HG03103 (cell line): Measurements from ENCODE around the gene OBP2A.
"Not testable (repeated sequence)": the region's sequence is repeated elsewhere in the genome, so short reads cannot be mapped to it uniquely, and the experiment has no call there.

ENCODE experiments used
- ATAC-seq: cut with Tn5 transposase; IDR thresholded peaks from one replicate; pipeline ENCODE4 v1.9.1; 2021; ENCODE audit warnings: low read depth; ENCODE audit not compliant: unreplicated experiment

Gene OBP2A

DNA sequence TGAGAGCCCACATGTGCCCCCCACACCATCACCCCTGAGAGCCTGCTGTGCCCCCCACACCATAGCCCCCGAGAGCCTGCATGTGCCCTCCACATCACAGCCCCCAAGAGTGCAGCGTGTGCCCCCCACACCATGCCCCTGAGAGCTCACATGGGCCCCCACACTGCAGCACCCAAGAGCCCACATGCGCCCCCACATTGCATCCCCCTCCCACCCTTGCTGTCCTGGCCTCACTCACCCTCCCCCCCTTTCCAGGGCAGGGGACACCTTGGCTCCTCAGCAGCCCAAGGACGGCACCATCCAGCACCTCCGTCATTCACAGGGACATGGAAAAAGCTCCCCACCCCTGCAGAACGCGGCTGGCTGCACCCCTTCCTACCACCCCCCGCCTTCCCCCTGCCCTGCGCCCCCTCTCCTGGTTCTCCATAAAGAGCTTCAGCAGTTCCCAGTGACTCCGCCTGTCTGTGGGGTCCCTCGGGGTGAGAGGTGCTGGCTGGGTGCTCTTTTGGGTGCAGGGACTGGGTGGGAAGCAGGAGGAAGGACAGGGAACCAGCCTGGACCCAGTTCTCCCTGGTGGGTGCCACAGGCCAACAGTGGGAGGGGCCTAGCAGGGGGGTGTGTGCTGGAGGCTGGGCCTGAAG is 19.7 kb upstream of the OBP2A start:
- no peak for ATAC-seq

DNA sequence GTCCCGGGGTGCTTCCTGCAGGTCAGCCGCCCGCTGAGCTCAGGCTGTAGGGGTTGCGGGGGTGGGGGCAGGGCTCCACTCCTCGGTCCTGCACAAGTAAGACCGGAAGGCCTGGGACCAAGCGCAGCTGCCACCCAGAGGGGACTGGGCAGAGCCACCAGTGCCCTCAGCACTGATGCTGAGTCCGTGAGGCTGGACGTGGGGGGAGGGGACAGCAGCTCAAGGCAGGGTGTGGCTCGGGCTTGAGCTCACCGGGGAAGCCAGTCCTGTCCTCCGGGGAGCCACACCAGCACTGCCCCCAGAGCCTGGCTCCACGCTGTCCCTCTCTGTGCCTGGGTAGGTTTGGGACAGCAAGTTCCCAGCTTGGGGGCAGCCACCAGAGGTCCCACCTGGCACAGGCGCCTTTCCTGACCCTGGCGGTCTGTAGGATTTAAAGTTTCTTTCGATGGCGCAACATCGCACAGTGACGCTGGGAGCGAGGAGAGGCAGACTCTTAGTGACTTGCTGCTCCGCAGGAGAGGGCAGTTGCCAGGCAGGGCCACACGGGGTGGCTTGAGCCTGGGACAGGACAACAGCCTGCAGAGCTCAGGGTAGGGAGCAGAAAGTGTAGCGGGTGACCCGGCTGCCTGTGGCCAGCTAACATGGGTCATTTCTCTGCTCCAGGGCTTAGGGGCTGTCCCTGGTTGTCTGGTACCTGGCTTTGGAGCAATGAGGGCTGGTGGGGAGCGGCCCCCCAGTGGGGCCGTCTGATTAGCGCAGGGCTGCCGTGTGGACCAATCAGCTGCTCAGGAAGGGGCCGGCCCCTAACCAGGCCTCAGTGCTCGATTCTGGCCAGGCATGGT is 19.0 kb upstream of the OBP2A start:
- ATAC-seq, result no peak

GRCh38 chr9:135528842-135529435 is 17.0 kb upstream of the OBP2A start:
- not testable (repeated sequence) for ATAC-seq

DNA sequence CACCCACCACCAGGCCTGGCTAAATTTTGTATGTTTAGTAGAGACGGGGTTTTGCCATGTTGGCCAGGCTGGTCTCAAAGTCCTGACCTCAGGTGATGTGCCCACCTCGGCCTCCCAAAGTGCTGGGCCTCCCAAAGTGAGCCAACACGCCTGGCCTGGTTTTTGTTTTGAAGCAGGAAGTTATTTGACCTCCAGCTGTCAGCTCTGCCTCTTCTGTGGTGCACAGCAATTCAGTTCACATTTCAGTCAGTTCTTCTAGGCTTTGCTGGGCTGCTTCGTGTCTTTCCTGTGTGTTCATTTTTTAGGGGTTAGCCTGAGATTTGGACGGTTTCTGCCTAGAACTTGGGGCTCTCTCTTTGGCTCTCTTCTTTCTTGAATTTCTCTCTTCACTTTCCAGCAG is 15.8 kb upstream of the OBP2A start:
- ATAC-seq, result no peak

DNA sequence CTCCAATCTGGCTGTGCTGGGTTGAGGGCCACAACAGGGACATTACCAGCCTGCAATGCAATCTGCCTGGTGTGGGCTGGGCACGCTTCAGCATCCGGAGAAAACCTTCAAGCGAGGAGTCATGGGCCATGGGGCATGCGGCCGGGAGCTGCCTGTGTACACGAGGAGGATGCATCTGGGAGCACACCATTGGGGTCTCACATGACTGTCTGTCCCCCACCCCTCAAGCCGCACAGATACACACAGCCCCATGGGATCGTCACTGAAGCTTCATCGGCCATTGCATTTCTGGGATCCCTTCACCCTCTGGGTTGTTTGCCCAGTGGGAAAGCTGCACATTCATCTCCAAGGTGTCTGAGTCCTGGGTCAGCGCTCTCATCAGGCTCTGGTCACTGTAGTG is 14.8 kb upstream of the OBP2A start:
- ATAC-seq, result no peak

DNA sequence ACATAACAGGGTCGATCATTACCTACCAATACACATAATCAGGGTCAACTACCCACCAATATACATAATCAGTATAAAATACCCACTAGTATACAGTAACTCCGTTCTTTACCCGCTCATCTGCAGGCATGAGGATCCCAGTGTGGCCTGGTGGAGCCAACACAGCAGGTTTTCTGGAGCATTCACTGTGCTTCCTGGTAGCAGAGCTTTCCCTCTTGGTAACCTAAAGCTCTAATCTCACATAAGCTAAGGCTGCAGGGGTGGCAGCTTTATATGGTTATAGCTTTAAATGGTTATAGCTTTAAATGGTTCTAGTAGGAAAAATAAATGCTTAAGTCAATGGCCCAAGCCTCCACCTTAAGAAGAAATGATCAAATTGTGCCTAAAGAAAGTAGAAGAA is 12.8 kb upstream of the OBP2A start:
- no peak for ATAC-seq

GRCh38 chr9:135533674-135534073 is 12.3 kb upstream of the OBP2A start:
- no peak for ATAC-seq

- ATAC-seq, result not testable (repeated sequence)
These were observed 11.7 kb upstream of the OBP2A start for GRCh38 chr9:135534192-135534711.

- not testable (repeated sequence) for ATAC-seq
These were observed 11.1 kb upstream of the OBP2A start for GRCh38 chr9:135534826-135535225.

DNA sequence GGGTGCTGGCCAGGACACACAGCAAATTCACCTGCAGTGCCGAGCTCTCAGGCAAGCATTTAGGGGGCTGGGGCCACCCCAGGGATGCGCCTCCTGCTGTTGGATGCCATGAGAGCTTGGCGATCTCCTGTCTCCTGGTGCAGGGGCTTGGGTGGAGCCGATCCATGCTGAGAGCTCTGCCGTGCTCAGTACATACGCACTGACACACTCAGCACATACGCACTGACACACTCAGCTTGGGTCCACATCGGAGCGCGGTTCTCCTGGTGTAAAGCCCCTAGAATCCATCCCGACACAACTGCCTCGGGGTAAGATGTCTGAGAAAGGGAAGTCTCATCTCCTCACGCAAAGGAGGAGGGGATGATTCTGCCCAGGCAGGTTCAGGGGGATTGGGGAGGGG is 10.3 kb upstream of the OBP2A start:
- ATAC-seq, result not testable (repeated sequence)

GRCh38 chr9:135536216-135536615 is 9.7 kb upstream of the OBP2A start:
- no peak for ATAC-seq

- not testable (repeated sequence) for ATAC-seq
These were observed 2.5 kb upstream of the OBP2A start for GRCh38 chr9:135543262-135543894.

- ATAC-seq, result no peak
These were observed 818 bp upstream of the OBP2A start for GRCh38 chr9:135544981-135545635.

DNA sequence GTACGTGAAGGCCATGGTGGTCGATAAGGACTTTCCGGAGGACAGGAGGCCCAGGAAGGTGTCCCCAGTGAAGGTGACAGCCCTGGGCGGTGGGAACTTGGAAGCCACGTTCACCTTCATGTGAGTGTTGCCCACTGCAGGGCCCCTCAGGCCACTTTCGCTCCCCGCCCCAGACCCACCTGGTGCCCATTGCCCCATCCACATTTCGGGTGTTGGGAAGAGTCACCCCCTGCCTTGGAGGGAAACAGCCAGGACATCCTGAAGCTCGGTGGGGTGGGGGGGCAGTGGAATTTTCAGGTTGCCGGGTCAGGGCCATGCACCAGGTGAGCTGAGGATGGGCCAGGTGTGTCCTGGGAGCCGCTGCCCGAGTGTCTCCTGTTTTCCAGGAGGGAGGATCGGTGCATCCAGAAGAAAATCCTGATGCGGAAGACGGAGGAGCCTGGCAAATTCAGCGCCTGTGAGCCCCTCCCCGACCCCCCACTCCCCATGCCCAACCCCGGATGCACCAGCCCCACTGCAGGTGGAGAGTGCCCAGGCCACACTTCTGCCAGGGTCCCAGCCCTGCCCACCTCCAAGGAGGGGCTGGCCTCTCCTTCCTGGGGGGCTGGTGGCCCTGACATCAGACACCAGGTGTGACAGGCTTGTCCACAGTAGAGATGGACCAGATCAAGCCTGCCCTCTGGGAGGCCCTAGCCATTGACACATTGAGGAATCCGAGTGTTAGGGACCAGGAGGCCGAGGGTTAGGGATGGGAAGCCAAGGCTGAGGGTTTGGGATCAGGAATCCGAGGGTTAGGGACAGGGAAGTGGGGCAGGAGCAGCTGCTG is 1.1 kb downstream of the OBP2A start:
- not testable (repeated sequence) for ATAC-seq

DNA sequence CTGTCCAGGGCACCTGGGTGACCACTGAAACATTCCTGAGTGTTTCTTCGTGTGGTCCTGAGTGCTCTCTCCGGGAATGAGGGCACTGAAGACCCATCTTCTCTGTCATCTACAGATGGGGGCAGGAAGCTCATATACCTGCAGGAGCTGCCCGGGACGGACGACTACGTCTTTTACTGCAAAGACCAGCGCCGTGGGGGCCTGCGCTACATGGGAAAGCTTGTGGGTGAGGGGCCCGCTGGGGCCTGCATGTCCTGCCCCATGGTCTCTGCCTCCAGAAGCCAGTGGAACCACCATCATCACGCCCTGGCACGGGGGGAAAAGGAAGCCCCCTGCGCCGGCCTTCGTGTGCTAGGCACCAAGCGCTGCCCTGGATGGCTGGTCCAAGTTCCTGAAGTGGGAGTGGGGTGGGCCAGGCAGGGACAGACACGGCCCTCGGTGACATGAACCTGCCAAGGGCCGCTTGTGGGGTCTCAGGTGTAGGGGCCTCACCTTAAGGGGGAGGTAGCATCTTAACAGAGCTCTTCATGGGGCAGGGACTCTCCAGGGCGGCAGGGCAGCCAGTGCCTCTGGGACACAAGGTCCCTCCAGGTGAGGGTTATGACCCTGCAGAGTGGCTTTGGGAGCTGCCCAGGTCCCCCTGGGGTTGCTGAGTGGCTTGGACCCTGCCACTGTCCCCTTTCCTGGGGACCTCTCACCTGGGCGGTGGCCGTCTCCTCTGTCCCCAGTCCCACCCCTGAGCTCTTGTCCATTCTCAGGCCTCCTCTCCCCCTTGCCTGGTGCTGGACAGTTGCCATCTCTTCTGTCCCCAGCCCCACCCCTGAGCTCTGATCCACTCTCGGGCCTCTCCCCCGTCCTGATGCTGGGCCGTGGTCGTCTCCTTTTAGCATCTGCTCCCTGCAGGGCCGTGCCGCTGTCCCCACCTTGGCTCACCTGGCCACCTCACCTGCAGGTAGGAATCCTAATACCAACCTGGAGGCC is 2.1 kb downstream of the OBP2A start:
- no peak for ATAC-seq

DNA sequence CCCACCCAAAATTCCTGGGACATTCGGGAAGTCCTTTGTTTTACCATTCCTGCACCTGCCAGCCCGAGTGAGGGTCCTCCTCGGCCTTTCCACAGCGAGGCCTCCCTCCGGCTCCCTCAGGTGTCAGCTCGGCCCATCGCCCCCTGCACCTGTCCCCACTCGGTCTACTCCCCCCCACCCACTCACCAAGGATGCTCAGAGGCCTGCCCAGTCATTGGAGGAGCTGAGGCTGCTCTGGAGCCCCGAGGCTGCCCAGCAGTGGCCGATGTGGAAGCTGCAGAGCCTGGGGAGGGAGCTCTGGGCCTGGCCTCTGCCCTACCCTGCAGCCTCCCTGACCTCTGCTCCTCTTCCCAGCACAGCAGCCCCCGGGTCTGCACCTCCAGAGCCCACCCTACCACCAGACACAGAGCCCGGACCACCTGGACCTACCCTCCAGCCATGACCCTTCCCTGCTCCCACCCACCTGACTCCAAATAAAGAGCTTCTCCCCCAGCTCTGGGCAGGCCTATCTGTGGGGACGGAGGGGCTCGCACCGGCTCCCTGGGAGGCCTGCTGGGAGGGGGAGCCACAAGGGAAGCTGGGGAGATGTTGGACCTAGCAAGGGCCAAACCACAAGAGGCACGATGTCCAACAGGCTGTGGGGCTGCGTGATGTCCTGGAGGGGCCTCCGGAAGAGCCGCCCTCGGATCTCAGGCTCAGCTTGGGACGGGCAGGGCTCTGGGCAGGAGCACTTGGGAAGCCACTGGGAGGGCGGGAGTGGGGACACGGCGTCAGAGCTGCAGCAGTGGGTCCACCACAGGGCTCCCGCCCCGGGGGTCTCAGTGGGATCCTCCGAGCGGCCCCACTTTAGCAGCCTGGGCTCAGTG is 3.8 kb downstream of the OBP2A start:
- not testable (repeated sequence) for ATAC-seq

DNA sequence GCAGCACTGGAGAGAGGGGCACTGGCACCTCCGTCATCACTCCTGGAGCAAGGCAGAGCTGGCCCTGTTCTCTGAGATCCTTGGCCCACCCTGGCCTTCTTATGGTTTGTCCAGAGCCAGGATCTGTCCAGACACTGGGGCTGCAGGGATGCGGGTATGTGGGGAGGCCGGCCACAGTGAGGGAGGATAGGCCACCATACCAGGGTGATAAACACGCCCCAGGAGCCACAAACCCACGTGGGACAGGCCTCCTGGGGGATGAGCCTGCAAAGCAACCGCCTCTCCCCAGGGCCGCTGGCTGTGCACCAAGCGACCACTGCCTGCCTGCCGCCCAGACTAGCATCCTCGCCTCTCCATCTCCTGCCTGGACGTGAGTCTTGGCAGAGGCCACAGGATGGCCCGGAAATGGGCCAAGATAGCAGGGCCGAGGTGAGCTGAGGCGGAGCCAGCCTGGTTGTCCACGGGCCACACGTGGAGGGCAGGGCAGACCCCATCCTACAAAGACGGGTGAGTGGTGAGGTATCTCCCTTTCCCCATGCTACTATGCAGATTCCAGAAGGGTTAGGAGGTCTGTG is 4.5 kb downstream of the OBP2A start:
- no peak for ATAC-seq
